Muscle of leg (tissue), 11 donors: ENCODE data around the gene CMIP. TPM values are rescaled to one million over a fixed set of nuclear protein-coding genes. Genes with fewer than 3 reads are reported as not detected.
A peak's percentile ranks its signal among the peaks of the same experiment; 100 is the strongest.

Experiments
- DNase-seq: peaks from one replicate; pipeline ENCODE4 v3.0.0; 2013
- H3K27ac ChIP-seq: one replicate; pipeline ENCODE4 v1.5.1; 2013; ENCODE audit warnings: mild to moderate bottlenecking, low read length, control low read depth
- H3K27me3 ChIP-seq: one replicate; pipeline ENCODE4 v1.6.1; 2013; ENCODE audit warnings: low read length; ENCODE audit not compliant: control insufficient read depth, insufficient read depth
- H3K36me3 ChIP-seq: one replicate; pipeline ENCODE4 v1.6.1; 2013; ENCODE audit warnings: low read length; ENCODE audit not compliant: control insufficient read depth, insufficient read depth
- H3K4me1 ChIP-seq: one replicate; pipeline ENCODE4 v1.6.1; 2013; ENCODE audit warnings: low read length; ENCODE audit not compliant: control insufficient read depth, insufficient read depth
- H3K4me3 ChIP-seq: one replicate; pipeline ENCODE4 v1.5.1; 2013; ENCODE audit warnings: low read length, control low read depth
- H3K9me3 ChIP-seq: replicated peaks from 2 replicates; pipeline ENCODE4 v1.6.1; 2013; ENCODE audit warnings: low read depth, low read length; ENCODE audit not compliant: control insufficient read depth
- WGBS: methylation state at CpG from one replicate; pipeline ENCODE4 v1.1.5; 2013; ENCODE audit warnings: missing lambda C conversion rate; ENCODE audit not compliant: insufficient coverage; 5-methylcytosine and 5-hydroxymethylcytosine counted together
- polyA plus RNA-seq, 8 donors: library from polyadenylated mRNA; unstranded; fragments of 120-200 nt; gene quantifications; one replicate each; pipeline versions ENCODE4 v1.2.1 to v1.2.3, GENCODE V29; 2013; ENCODE audit warnings: inconsistent platforms in 1 of 8, low replicate concordance in 1 of 8; ENCODE audit not compliant: insufficient read length in 8 of 8, insufficient read depth in 1 of 8
- total RNA-seq: library from RNA; stranded (reverse); fragments of 120-200 nt; gene quantifications from one replicate; pipeline ENCODE4 v1.2.4, GENCODE V29; 2013

CMIP gene
- total and polyA plus RNA-seq, 9 donors = 5.5 to 24.3 (median 18.8) TPM

- no peaks in the 10 kb centered on the region for H3K9me3 ChIP-seq
These were observed 158.2 kb downstream of the CMIP start for GRCh38 chr16:81602792-81603191.

DNA sequence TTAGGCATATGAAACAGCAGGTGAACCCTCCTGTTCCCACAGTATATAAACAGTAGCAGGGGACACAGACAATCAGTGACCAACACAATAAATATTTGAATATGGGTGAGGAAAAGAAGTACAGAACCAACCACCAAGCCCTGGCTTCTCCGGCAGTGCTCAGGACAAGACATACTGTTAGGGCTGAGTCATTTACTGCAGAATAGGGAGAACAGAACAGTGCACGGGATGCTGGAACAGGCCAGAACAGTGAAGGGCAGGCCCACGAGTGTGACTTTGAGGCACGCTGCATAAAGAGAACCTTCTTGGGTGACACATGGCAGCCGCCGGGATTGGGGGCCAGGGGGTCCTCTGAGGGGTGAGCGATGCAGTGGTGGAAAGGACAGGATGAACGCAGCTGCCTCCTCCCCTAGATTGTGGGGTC, 160.4 kb downstream of the CMIP start:
- Histone ChIP-seq H3K27ac (no peak overlapping the region), H3K9me3 (no peaks in the 10 kb centered on the region), H3K4me3 (no peak overlapping the region), H3K36me3 (peaks cover 6% of the 10 kb centered on the region), H3K4me1 (peaks cover 29% of the 10 kb centered on the region), H3K27me3 (no peaks in the 10 kb centered on the region)
- DNase-seq = no peak
- 79% methylated on average over 7 of the region's 8 CpGs for WGBS

More at GRCh38 chr16:81602792-81603191, 158.2 kb downstream of the CMIP start:
- 88% methylated on average over 8 of the region's 11 CpGs for WGBS
- Histone ChIP-seq H3K4me3 (no peak overlapping the region), H3K27ac (no peak overlapping the region), H3K4me1 (peaks cover 29% of the 10 kb centered on the region), H3K27me3 (no peaks in the 10 kb centered on the region), H3K36me3 (peaks cover 5% of the 10 kb centered on the region)
- no peak for DNase-seq

DNA sequence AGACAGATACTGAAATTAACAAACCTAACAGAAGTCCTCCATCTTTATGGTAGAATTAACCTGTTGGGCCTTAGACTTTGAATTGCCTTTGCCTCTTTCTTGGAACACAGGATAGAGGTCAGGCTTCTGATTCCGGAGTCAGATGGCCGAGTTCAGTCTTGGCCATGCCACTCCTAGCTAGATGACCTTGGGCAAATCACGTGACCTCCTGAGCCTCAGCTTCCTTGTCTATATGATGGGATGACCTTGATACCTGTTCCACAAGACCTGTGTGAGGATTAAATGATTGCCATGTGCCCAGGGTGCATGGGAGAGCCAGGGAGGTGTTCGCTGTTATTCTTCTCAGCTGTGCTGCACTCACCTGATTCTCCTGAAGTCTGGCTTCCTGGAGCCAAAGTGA, 161.4 kb downstream of the CMIP start:
- H3K4me1 ChIP-seq = peaks cover 30% of the 10 kb centered on the region
- WGBS = 83% methylated on average over 4 of the region's 4 CpGs

DNA sequence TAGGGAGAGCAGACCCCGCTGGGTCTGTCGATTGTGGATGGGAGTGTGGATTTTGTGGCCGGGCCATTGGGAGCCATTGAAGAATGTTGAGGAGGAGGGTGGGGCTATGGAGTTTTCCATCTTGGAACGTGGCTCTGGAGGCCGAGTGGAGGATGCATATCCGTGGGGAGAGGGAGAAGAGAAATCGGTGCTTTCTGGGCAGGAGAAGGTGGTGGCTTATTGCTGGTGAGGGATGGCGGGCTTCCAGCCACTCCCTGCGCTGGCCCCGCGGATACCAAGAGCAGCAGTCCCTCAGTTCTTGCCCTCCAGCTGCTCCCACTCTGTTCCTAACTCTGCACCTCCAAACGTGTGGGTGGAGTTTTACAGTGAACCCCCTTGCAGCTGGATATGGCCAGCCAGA, 162.4 kb downstream of the CMIP start:
- Histone ChIP-seq H3K4me1 (peaks cover 32% of the 10 kb centered on the region), H3K36me3 (peaks cover 6% of the 10 kb centered on the region), H3K9me3 (no peaks in the 10 kb centered on the region), H3K27me3 (peaks cover 2% of the 10 kb centered on the region), H3K27ac (no peak overlapping the region), H3K4me3 (no peak overlapping the region)
- DNase-seq = no peak
- 71% methylated on average over 6 of the region's 12 CpGs for WGBS

More for the DNA sequence above, 161.4 kb downstream of the CMIP start:
- Histone ChIP-seq H3K27ac (no peak overlapping the region), H3K9me3 (no peaks in the 10 kb centered on the region), H3K27me3 (peaks cover 2% of the 10 kb centered on the region), H3K4me3 (no peak overlapping the region), H3K36me3 (peaks cover 6% of the 10 kb centered on the region)
- no peak for DNase-seq

- Histone ChIP-seq H3K4me3 (no peak overlapping the region), H3K9me3 (no peaks in the 10 kb centered on the region), H3K27ac (no peak overlapping the region), H3K4me1 (peaks cover 39% of the 10 kb centered on the region), H3K36me3 (peaks cover 6% of the 10 kb centered on the region), H3K27me3 (peaks cover 2% of the 10 kb centered on the region)
- no peak for DNase-seq
- 92% methylated on average over 4 of the region's 6 CpGs for WGBS
These were observed 163.4 kb downstream of the CMIP start for GRCh38 chr16:81607805-81608522.

DNA sequence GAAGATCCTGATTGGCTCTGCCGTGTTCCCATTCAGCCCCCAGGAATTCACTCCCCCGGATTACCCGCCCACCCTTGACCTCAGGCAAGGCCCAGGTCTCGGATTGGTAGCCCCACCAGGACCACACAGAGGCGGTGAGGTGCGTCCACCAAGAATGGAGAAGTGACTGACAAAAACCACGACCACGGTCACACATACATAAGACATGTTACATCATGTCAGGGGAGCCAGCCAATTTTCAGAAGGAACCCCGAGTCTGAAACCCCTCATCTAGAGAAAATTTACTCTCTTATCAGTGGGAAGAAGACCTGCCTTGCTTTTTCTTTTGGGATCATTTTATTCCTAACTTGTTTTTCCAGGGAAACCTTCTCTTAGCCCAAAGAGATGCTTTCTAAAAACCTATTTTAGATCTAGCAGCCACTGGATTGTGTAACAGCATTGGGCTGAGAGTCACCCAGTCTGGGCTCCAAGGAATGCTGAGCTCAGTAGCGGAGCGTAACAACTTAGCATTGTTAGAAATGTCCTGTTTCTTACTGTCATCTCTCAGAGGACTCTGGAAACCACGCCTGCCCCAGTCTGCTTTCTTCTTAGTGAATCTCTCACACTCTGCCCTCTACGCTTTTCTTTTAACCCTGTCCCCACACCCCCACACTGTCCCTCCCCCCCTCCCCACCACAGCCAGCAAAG, 164.1 kb downstream of the CMIP start:
- peaks cover 43% of the 10 kb centered on the region for H3K4me1 ChIP-seq
- no peaks in the 10 kb centered on the region for H3K9me3 ChIP-seq
- 57% methylated on average over 7 of the region's 13 CpGs for WGBS
- H3K36me3 ChIP-seq = peaks cover 6% of the 10 kb centered on the region
- peak; percentile 64 for DNase-seq
- no peak overlapping the region for H3K4me3 ChIP-seq
- H3K27ac ChIP-seq = no peak overlapping the region
- peaks cover 2% of the 10 kb centered on the region for H3K27me3 ChIP-seq

- H3K4me1 ChIP-seq = peaks cover 48% of the 10 kb centered on the region
- H3K27me3 ChIP-seq = peaks cover 2% of the 10 kb centered on the region
- H3K27ac ChIP-seq = no peak overlapping the region
- no peak overlapping the region for H3K4me3 ChIP-seq
- H3K9me3 ChIP-seq = no peaks in the 10 kb centered on the region
- DNase-seq = no peak
- 78% methylated on average over 10 of the region's 11 CpGs for WGBS
- peaks cover 6% of the 10 kb centered on the region for H3K36me3 ChIP-seq
These were observed 164.8 kb downstream of the CMIP start for GRCh38 chr16:81609323-81609892.

- DNase-seq = peak; percentile 85
- WGBS = 13% methylated on average over 12 of the region's 26 CpGs
- peaks cover 6% of the 10 kb centered on the region for H3K36me3 ChIP-seq
- no peak overlapping the region for H3K4me3 ChIP-seq
- H3K27me3 ChIP-seq = peaks cover 2% of the 10 kb centered on the region
- peak overlapping the region; percentile 82 for H3K27ac ChIP-seq
- no peaks in the 10 kb centered on the region for H3K9me3 ChIP-seq
- peaks cover 48% of the 10 kb centered on the region for H3K4me1 ChIP-seq
These were observed 165.7 kb downstream of the CMIP start for GRCh38 chr16:81610144-81610842.

DNA sequence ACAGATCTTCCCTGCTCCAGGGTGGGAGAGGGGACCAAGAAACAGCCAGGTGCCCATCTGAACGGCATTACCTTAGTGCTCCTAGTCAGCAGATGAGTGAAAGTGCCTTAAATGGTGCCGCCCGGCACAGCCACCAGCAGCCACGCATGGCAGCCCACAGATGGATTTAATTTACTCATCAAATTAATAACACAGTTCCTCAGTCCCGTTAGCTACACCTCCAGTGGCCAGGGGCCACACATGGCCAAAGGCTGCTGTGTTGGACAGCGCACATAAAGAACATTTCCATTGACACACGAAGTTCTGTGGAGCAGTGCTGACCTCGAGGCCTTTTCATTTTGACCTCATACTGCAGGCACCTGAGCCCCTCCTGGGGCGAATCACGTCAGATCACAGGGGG, 166.3 kb downstream of the CMIP start:
- DNase-seq = no peak
- peaks cover 50% of the 10 kb centered on the region for H3K4me1 ChIP-seq
- peak overlapping the region; percentile 82 for H3K27ac ChIP-seq
- H3K27me3 ChIP-seq = peaks cover 2% of the 10 kb centered on the region
- peaks cover 6% of the 10 kb centered on the region for H3K36me3 ChIP-seq
- WGBS = 72% methylated on average over 10 of the region's 10 CpGs
- no peaks in the 10 kb centered on the region for H3K9me3 ChIP-seq
- no peak overlapping the region for H3K4me3 ChIP-seq

GRCh38 chr16:81611721-81612120, 167.1 kb downstream of the CMIP start:
- Histone ChIP-seq H3K9me3 (no peaks in the 10 kb centered on the region), H3K4me3 (no peak overlapping the region), H3K36me3 (peaks cover 6% of the 10 kb centered on the region), H3K27ac (peak overlapping the region; percentile 82), H3K27me3 (peaks cover 2% of the 10 kb centered on the region), H3K4me1 (peaks cover 58% of the 10 kb centered on the region)
- WGBS = 100% methylated on average over 1 of the region's 6 CpGs
- no peak for DNase-seq
